GM08714 (cell line): ENCODE data around the gene PDXK.
"Not testable (repeated sequence)": the region's sequence is repeated elsewhere in the genome, so short reads cannot be mapped to it uniquely, and the experiment has no call there.

ENCODE experiments used
- H3K4me3 ChIP-seq: fragments of 200-500 bp; sonication (Bioruptor generic); 2 replicates; pipeline ENCODE4 v1.5.1; 2014; ENCODE audit warnings: mild to moderate bottlenecking, low read length, inconsistent platforms
- ZNF274 ChIP-seq: IDR thresholded peaks from 2 replicates; pipeline ENCODE4 v1.6.1; 2012; ENCODE audit warnings: mild to moderate bottlenecking, low read depth, low read length

PDXK gene

DNA sequence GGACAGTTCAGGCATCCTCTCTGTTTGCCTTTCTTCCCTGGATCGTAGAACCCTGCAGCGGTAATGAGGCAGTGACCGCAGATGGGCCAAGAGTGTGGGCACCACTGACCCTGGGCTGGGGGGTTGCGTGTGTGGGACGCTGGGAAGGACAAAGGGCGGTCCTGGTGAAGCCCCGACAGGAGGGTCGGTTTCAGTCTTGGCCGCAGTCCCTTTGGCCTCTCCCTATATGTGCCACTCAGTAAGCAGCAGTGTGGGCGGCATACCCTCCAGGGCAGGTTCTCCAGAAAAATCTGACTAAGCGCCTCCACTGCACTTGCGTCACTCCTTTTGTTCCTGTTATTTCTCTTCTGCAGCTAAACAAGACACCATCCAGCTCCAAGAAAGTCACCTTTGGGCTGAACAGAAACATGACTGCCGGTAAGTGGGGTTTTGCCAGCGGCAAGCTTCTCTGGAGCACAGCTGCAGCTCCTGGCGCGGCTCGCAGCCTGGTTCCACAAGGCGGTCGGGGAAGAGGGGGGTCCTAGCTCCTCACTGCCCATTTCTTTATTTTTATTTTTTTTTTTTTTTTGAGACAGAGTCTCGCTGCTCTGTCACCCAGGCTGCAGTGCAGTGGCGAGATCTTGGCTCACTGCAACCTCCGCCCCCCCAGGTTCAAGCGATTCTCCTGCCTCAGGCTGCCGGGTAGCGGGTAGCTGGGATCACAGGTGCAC lies 27.7 kb upstream of the PDXK start:
- no peak overlapping the region for H3K4me3 ChIP-seq
- TF ChIP-seq ZNF274: no peak

DNA sequence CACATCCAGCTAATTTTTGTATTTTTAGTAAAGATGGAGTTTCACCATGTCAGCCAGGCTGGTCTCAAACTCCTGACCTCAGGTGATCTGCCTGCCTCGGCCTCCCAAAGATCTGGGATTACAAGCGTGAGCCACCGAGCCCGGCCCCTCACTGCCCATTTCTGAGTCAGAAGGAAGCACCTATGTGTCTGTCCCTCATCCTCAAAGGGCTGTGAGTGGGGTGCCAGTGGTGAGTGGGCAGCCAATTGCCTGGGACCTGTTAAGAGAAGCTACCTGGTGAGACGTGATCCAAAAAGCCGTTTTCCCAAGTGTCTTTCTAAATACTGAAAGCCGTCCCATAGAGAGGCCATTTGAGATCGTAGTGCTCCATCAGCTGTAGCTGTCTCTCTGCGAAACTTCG lies 27.1 kb upstream of the PDXK start:
- no peak for TF ChIP-seq ZNF274
- H3K4me3 ChIP-seq: no peak overlapping the region

DNA sequence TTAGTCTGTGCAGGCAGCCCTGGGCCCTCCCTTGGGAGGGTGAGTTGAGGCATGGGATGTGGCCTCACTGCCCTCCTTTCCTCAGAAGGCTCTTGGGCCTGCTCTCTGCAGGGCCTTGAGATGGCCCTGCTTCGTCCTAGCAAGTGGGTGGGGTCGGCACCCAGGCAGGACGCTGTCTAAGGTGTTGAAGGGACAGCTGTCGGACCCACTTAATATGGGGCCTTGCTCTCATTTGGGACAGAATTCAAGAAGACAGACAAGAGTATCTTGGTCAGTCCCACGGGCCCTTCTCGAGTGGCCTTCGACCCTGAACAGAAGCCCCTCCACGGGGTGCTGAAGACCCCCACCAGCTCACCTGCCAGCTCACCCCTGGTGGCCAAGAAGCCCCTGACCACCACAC lies 26.0 kb upstream of the PDXK start:
- no peak for TF ChIP-seq ZNF274
- H3K4me3 ChIP-seq: no peak overlapping the region

DNA sequence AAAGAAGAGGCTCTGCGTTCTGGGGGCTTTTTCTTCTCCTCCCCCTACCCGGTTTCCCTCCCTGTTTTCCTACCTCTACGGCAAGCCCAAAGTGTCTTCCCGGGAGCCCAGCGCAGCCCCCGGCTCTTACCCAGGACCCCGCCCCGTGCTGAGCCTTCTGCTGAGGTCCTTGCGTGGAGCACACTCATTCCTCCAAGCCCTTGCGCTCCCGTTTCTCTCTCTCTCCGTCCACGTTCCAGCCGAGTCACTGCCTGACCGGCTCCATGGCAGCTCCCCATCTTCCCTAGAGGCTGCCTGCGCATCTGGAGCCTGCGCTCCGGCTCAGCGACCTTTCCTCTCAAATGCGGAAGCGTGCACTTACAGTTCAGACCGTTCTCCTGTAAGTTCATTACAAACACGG lies 24.9 kb upstream of the PDXK start:
- TF ChIP-seq ZNF274: no peak
- no peak overlapping the region for H3K4me3 ChIP-seq

DNA sequence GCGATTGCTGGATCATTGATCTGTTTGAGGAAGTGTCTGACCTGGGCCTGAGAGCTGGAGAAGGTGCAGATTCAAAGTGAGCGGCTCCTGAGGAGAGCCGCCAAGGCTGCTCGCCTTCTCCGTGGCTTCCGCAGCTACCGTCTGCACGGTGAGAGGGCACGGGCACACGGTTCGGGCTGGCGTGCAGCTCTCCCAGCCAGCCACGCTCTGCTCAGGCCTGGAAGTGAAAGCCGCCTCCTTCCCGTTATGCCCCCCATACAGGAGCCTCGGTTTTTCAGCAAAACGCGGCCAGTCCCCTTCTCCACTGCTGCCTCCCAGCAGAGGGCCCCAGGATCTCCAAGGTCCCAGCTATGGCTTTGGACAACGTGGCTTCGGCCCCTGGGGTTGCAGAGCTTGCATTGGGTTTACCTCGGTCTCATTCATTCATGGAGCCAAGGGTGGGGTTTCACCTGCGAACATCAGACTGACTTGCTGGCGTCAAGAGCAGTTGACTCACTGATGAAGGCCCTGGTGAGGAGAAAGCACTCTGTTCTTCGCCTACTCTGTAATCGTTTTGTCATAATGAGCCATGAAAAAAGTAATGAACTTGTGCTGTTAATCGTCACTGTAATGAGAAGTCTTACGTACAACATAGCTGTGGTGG lies 24.4 kb upstream of the PDXK start:
- no peak overlapping the region for H3K4me3 ChIP-seq
- TF ChIP-seq ZNF274: no peak

DNA sequence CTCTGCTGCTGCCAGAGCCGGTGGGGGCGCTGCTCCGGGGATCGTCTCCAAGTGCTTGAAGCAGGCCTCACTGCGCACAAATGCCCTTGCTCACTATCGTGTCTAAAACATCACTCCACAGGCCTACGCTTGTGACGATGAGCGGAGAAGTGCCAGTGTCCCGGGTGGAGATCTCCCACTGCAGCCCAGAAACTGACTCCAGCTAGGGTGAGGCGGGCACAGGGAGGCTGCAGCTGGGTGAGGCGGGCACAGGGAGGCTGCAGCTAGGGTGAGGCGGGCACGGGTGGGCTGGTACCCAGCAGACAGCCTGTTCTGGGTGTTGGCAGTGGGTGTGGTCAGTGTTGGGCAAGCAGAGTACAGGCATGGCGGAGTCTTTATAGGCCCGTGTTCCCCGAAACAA lies 22.7 kb upstream of the PDXK start:
- H3K4me3 ChIP-seq: no peak overlapping the region
- no peak for TF ChIP-seq ZNF274

DNA sequence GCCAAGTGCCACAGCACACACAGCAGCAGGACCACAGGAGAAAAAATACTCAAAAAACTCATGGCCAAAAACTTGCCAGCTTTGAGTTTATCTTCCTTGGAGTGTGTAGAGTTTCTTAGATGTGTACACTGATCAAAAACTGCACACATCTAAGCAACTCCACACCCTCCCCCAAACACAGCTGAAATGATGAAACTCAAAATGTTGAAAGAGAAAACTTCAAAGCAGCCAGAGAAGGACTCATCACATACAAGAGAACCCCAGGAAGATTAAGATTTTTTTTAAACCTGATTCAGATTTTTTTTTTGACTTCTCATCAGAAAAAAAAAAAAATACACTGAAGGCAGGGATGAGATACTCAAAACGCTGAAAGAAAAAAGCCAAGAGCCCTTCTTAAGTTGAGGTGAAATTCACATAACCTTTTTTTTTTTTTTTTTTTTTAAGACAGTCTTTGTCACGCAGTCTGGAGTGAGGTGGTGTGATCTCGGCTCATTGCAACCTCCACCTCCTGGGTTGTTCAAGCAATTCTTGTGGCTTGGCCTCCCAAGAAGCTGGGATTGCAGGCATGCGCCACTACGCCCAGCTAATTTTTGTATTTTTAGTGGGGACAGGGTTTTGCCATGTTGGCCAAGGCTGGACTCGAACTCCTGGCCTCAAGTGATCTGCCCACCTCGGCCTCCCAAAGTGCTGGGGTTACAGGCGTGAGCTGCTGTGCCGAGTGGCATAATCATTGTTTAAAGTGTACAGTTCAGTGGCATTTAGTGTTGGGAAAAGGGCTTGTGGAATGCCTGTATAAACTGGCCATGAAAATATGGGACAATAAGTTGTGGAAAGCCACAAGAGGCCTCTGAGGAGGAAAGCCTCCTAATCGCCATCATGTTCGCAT lies 20.9 kb upstream of the PDXK start:
- H3K4me3 ChIP-seq: no peak overlapping the region
- TF ChIP-seq ZNF274: no peak

DNA sequence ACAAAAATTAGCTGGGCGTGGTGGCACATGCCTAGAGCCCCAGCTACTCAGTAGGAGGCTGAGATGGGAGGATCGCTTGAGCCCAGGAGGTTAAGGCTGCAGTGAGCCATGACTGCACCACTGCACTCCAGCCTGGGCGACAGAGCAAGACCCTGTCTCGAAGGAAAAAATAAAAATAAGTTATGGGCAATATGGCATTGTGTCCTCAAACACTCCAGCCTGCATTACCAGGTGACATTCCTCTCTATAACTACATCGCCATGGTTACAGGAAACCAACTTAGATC lies 19.5 kb upstream of the PDXK start:
- H3K4me3 ChIP-seq: not testable (repeated sequence)

DNA sequence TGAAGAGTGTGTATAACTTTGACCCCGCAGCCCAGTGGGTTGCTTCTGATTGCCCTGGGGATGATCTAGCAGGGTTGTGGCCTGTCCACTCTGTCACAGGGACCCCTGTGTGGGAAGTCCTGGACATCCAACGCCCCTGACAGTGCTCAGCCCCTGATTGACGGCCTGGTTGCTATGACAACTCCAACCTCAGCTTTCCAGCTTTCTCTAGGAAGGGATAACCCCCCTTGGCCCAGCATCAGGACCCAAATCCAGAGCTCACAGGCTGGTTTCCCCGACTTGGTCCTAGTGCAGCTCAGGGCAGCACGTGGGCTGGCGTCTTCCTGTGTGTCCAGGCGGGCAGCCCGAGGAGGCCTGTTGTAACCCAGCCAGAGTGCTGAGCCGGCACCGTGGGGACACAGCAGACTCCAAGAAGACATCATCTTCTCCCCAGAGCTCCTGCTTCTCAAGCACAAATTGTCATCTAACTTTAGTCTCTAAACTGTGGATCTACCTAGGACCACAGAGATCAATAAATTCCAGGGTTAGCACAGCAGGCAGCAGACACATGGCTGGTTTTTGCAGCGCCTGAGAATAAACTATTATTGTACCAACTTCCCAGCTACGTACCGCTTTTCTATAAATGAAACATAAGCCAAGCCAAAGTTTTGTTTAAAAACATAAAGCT lies 18.9 kb upstream of the PDXK start:
- H3K4me3 ChIP-seq: no peak overlapping the region
- no peak for TF ChIP-seq ZNF274

DNA sequence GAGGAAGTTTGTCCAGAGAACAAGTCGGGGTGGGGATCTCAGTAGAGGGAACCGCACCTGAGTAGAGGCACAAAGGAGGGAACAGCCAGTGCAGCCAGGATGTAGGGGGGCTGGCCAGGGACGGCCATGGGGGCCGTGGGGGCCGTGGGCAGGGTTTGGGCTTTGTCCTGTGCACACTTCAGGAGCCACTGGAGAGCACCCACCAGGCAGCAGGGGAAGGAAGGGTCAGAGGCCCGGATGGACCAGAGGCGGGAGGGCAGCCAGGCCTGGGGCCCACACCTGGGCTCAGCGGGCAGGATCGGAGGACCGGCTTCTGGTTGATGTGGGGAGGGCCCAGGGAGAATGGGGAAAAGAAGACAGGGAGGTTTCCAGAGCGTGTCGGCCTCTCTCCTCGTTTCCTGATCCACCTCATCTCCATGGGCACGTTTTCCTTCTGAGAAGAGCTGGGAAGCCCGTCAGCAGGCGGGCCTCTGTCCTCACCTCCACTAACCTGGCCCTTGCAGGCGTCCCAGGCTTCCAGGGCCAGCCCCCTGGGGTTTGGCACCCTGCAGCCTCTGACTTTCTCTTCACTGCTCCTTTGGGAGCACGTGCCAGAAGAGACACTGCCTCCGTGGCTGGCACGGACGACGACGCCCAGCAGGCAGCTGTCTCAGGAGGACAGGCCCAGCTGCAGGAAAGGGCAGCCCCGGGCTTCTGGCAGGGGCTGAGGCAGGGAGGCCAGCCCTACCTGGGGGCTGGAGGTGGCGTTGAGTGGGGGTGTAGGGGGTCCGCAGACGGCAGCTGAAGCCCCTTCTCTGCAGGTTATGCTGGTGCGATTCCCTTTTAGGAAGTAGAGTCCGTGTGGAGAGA lies 16.8 kb upstream of the PDXK start:
- H3K4me3 ChIP-seq: no peak overlapping the region

DNA sequence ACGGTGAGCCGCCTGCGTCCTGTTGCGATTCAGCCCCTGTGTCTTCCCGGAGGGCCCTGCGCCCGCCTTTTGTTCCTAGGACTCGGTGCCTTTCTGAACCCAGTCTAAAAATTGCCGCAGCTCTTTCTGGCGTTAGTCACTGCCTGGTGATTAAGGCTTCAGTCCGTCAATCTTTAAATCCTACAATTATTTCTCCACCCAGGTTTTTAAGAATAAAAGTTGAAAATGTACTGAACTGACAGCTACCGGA lies 16.2 kb upstream of the PDXK start:
- no peak for TF ChIP-seq ZNF274
- no peak overlapping the region for H3K4me3 ChIP-seq

More for the DNA sequence above, 16.8 kb upstream of the PDXK start:
- TF ChIP-seq ZNF274: no peak

DNA sequence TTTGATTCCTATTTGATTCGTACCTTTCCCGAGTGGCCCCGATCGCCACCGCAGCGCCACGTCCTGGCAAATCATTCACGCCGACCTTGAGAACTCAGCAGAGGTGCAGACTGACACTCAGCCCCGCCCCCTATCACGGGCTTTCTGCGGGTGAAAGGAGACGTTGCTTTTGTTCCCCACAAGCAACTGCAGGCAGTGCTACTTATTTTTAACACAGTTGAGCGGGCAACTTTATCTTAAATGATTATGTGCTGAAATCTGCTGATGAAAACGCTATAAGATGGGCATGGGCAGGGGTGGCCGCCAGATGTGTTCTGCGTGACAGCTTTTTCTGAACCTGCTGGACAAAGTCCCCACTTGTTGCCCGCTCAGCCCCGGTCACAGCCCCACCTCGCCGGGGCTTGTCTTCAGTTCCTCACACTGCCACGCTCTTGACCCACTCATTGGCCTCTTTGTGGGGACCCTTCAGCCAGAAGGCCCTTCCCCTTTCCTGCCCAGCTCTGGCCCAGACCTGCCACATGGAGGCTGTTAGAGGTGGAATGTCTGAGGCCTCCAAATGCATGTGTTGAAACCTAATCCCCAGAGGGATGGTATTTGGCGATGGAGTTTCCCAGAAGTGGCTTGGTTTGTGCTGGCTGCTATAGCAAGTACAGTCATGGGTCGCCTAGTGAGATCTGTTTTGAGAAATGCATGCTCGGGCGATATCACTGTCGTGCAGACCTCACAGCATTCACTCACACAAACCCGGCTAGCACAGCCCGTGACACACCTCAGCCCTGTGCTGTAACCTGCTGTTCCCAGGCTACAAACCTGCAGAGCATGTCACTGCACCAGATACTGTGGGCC lies 15.7 kb upstream of the PDXK start:
- no peak for TF ChIP-seq ZNF274
- H3K4me3 ChIP-seq: no peak overlapping the region

DNA sequence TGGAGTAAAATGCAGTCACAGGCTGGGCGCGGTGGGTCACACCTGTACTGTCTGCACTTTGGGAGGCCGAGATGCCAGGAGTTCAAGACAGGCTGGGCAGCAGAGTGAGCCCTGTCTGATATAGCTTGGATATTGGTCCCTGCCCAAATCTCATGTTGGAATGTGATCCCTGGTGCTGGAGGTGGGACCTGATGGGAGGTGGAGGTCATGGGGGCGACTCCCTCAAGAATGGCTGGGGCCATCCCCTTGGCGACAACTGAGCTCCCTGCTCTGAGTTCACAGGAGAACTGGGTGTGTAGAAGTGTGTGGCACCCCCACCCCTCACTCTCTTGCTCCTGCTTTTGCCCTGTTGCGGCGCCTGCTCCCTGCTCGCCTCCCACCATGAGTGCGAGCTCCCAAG lies 11.5 kb upstream of the PDXK start:
- TF ChIP-seq ZNF274: no peak
- no peak overlapping the region for H3K4me3 ChIP-seq

DNA sequence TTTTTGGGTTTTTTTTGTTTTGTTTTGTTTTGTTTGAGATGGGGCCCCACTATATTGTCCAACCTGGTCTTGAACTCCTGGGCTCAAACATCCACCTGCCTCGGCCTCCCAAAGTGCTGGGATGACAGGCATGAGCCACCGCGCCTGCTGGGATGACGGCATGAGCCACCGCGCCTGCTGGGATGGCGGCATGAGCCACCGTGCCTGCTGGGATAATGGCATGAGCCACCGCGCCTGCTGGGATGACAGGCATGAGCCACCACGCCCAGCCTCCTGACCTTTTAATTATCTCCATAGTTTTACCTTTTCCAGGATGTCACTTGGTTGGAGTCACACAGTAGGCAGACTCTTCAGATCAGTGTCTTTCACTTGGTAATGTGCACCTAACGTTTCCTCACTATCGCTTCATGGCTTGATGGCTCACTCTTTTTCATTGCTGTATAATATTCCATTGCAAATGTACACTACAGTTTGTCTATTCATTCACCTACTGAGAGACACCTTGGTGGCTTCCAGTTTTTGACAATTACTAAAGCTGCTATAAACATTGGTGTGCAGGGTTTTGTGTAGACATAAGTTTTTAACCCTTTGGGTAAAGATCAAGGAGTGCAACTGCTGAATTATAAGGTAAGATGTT lies 10.1 kb upstream of the PDXK start:
- no peak for TF ChIP-seq ZNF274
- no peak overlapping the region for H3K4me3 ChIP-seq
